Neural cell (in vitro differentiated cells): ENCODE results near the gene GLRX5. TPM values are rescaled to one million over a fixed set of nuclear protein-coding genes. Genes with fewer than 3 reads are reported as not detected.

Experiments used
- H2AFZ ChIP-seq: fragments of 200-600, 300-800 bp; sonication (generic), shearing (Covaris generic); 2 replicates; pipeline ENCODE4 v1.6.0; 2014; ENCODE audit warnings: low read depth, mild to moderate bottlenecking, antibody characterized with exemption, low read length, moderate library complexity
- H3F3A ChIP-seq: fragments of 200-600 bp; shearing (Covaris generic); 2 replicates; pipeline ENCODE4 v1.6.1; 2016; ENCODE audit warnings: mild to moderate bottlenecking, moderate library complexity, mixed read lengths, antibody characterized with exemption, low read length; ENCODE audit not compliant: insufficient read depth, poor library complexity, severe bottlenecking
- H3K27ac ChIP-seq: fragments of 200-600, 300-800 bp; sonication (generic), shearing (Covaris generic); 2 replicates; pipeline ENCODE4 v1.5.1; 2014; ENCODE audit warnings: mild to moderate bottlenecking, low read length, moderate library complexity
- H3K27me3 ChIP-seq: fragments of 300-800, 200-600 bp; sonication (generic), shearing (Covaris generic); 2 replicates; pipeline ENCODE4 v1.6.0; 2014; ENCODE audit warnings: mild to moderate bottlenecking, low read depth, low read length, moderate library complexity; ENCODE audit not compliant: insufficient read depth
- H3K36me3 ChIP-seq: fragments of 300-800, 200-600 bp; sonication (generic), shearing (Covaris generic); 2 replicates; pipeline ENCODE4 v1.5.1; 2014; ENCODE audit warnings: mild to moderate bottlenecking, antibody characterized with exemption, low read length, moderate library complexity; ENCODE audit not compliant: insufficient read depth
- H3K4me2 ChIP-seq: fragments of 300-800, 200-600 bp; sonication (generic), shearing (Covaris generic); 2 replicates; pipeline ENCODE4 v1.6.0; 2014; ENCODE audit warnings: mild to moderate bottlenecking, low read length
- H3K4me3 ChIP-seq: fragments of 300-800, 200-600 bp; sonication (generic), shearing (Covaris generic); 2 replicates; pipeline ENCODE4 v1.5.1; 2014; ENCODE audit warnings: mild to moderate bottlenecking, low read length, moderate library complexity
- H3K79me2 ChIP-seq: fragments of 200-600 bp; shearing (Covaris generic); replicated peaks from 2 replicates; pipeline ENCODE4 v1.6.0; 2014; ENCODE audit warnings: mild to moderate bottlenecking, low read length, moderate library complexity; ENCODE audit not compliant: insufficient read depth
- H3K9ac ChIP-seq: fragments of 300-800, 200-600 bp; sonication (generic), shearing (Covaris generic); 2 replicates; pipeline ENCODE4 v1.6.1; 2016; ENCODE audit warnings: mild to moderate bottlenecking, low read length, mixed read lengths
- H3K9me2 ChIP-seq: fragments of 200-600 bp; shearing (Covaris generic); 2 replicates; pipeline ENCODE4 v1.6.1; 2016; ENCODE audit warnings: mild to moderate bottlenecking, low read length, mixed read lengths; ENCODE audit not compliant: insufficient read depth
- H3K9me3 ChIP-seq: fragments of 200-600, 300-800 bp; sonication (generic), shearing (Covaris generic); 2 replicates; pipeline ENCODE4 v1.6.1; 2016; ENCODE audit warnings: mild to moderate bottlenecking, mixed run types, low read length, moderate library complexity, mixed read lengths
- H4K20me1 ChIP-seq: fragments of 200-600 bp; shearing (Covaris generic); 2 replicates; pipeline ENCODE4 v1.6.1; 2016; ENCODE audit warnings: mild to moderate bottlenecking, mixed run types; ENCODE audit not compliant: insufficient read depth
- EP300 ChIP-seq: fragments of 450-650 bp; conservative IDR thresholded peaks from 2 replicates; pipeline ENCODE4 v1.6.1; 2014; ENCODE audit warnings: antibody characterized with exemption, mild to moderate bottlenecking, moderate library complexity; ENCODE audit not compliant: poor library complexity, severe bottlenecking
- EZH2 ChIP-seq: fragments of 200-600, 300-800 bp; shearing (Covaris generic), sonication (generic); IDR thresholded peaks from 2 replicates; pipeline ENCODE4 v1.6.1; 2014; ENCODE audit warnings: antibody characterized with exemption, low read length, borderline replicate concordance, mild to moderate bottlenecking; ENCODE audit not compliant: insufficient read depth, poor library complexity, severe bottlenecking
- MXI1 ChIP-seq: fragments of 450-650 bp; conservative IDR thresholded peaks from 2 replicates; pipeline ENCODE4 v1.6.1; 2014; ENCODE audit warnings: antibody characterized with exemption, mild to moderate bottlenecking; ENCODE audit not compliant: poor library complexity, severe bottlenecking
- POLR2AphosphoS5 ChIP-seq: IDR thresholded peaks from 2 replicates; pipeline ENCODE4 v1.6.1; 2012
- RAD21 ChIP-seq: fragments of 450-650 bp; conservative IDR thresholded peaks from 2 replicates; pipeline ENCODE4 v1.6.1; 2014; ENCODE audit warnings: antibody characterized with exemption, mild to moderate bottlenecking, moderate library complexity
- REST ChIP-seq: IDR thresholded peaks from 2 replicates; pipeline ENCODE4 v1.6.1; 2012; ENCODE audit warnings: borderline replicate concordance
- SMC3 ChIP-seq: fragments of 450-650 bp; conservative IDR thresholded peaks from 2 replicates; pipeline ENCODE4 v1.6.1; 2014; ENCODE audit warnings: antibody characterized with exemption, mild to moderate bottlenecking, moderate library complexity; ENCODE audit not compliant: poor library complexity
- TAF1 ChIP-seq: IDR thresholded peaks from 2 replicates; pipeline ENCODE4 v1.6.1; 2012; ENCODE audit warnings: low read depth
- polyA plus RNA-seq: library from polyadenylated mRNA; depleted of rRNA; stranded (reverse); fragments of >200 nt; gene quantifications from 2 replicates; pipeline ENCODE4 v1.2.3, GENCODE V29; 2014
- TF ChIP-seq, protein P1 (sequence below): fragments of 450-650 bp; IDR thresholded peaks from 2 replicates; pipeline ENCODE4 v1.5.1; 2014; ENCODE audit warnings: antibody characterized with exemption, mild to moderate bottlenecking, moderate library complexity; ENCODE audit not compliant: poor library complexity, severe bottlenecking

GLRX5 gene
- polyA plus RNA-seq, 1 donor from 2014 or later = 81.0 TPM

GRCh38 chr14:95536671-95537070 lies 1.8 kb downstream of the GLRX5 start:
- H3K9ac ChIP-seq = no peak overlapping the region
- H3K4me3 ChIP-seq = peak overlapping the region; percentile 90
- peak overlapping the region; percentile 74 for H3K4me2 ChIP-seq
- no peaks in the 10 kb centered on the region for H3K36me3 ChIP-seq
- no peaks in the 10 kb centered on the region for H3K9me3 ChIP-seq
- no peaks in the 10 kb centered on the region for H3K9me2 ChIP-seq
- H3K79me2 ChIP-seq = peaks cover 83% of the 10 kb centered on the region
- no peak overlapping the region for H3K27ac ChIP-seq
- H3K27me3 ChIP-seq = no peaks in the 10 kb centered on the region
- TF ChIP-seq TAF1 (no peak), EZH2 (no peak)
- TF ChIP-seq, protein P1, sequence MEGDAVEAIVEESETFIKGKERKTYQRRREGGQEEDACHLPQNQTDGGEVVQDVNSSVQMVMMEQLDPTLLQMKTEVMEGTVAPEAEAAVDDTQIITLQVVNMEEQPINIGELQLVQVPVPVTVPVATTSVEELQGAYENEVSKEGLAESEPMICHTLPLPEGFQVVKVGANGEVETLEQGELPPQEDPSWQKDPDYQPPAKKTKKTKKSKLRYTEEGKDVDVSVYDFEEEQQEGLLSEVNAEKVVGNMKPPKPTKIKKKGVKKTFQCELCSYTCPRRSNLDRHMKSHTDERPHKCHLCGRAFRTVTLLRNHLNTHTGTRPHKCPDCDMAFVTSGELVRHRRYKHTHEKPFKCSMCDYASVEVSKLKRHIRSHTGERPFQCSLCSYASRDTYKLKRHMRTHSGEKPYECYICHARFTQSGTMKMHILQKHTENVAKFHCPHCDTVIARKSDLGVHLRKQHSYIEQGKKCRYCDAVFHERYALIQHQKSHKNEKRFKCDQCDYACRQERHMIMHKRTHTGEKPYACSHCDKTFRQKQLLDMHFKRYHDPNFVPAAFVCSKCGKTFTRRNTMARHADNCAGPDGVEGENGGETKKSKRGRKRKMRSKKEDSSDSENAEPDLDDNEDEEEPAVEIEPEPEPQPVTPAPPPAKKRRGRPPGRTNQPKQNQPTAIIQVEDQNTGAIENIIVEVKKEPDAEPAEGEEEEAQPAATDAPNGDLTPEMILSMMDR = no peak
- H2AFZ ChIP-seq = no peak overlapping the region
- no peaks in the 10 kb centered on the region for H4K20me1 ChIP-seq
- peaks cover 4% of the 10 kb centered on the region for H3F3A ChIP-seq

- Histone ChIP-seq H3K36me3 (no peaks in the 10 kb centered on the region), H3K27ac (no peak overlapping the region), H3K27me3 (no peaks in the 10 kb centered on the region), H3K9me2 (no peaks in the 10 kb centered on the region), H3K79me2 (peaks cover 83% of the 10 kb centered on the region), H3F3A (peaks cover 4% of the 10 kb centered on the region), H3K4me3 (peak overlapping the region; percentile 90), H3K4me2 (peak overlapping the region; percentile 74), H4K20me1 (no peaks in the 10 kb centered on the region), H3K9me3 (no peaks in the 10 kb centered on the region), H2AFZ (no peak overlapping the region), H3K9ac (no peak overlapping the region)
- TF ChIP-seq RAD21 = no peak
- TF ChIP-seq, protein P1 = no peak
- TF ChIP-seq EP300 = no peak
- no peak for TF ChIP-seq MXI1
- TF ChIP-seq TAF1 = no peak
- no peak for TF ChIP-seq SMC3
Measured at GRCh38 chr14:95537298-95538089, 2.6 kb downstream of the GLRX5 start.

- Histone ChIP-seq H3K36me3 (no peaks in the 10 kb centered on the region), H3K4me3 (no peak overlapping the region), H3K9me2 (no peaks in the 10 kb centered on the region), H4K20me1 (no peaks in the 10 kb centered on the region), H3K9me3 (no peaks in the 10 kb centered on the region), H3K4me2 (no peak overlapping the region), H3F3A (no peaks in the 10 kb centered on the region), H3K9ac (no peak overlapping the region), H2AFZ (no peak overlapping the region), H3K79me2 (peaks cover 79% of the 10 kb centered on the region), H3K27ac (no peak overlapping the region), H3K27me3 (no peaks in the 10 kb centered on the region)
- no peak for TF ChIP-seq REST
- TF ChIP-seq EZH2 = no peak
- no peak for TF ChIP-seq MXI1
- TF ChIP-seq SMC3 = no peak
- TF ChIP-seq RAD21 = no peak
- no peak for TF ChIP-seq EP300
- TF ChIP-seq, protein P1 = no peak
- no peak for TF ChIP-seq TAF1
- TF ChIP-seq POLR2AphosphoS5 = no peak
Measured at GRCh38 chr14:95538801-95539509, 4.1 kb downstream of the GLRX5 start.
